NT2/D1 (cell line): Measurements from ENCODE around the gene AK5.
"Not testable (repeated sequence)": the region's sequence is repeated elsewhere in the genome, so short reads cannot be mapped to it uniquely, and the experiment has no call there.

Experiments used
- DNase-seq: peaks from one replicate; pipeline ENCODE4 v3.0.0-alpha.2; 2011; ENCODE audit warnings: low read depth, low spot score
- H3K27me3 ChIP-seq: 2 replicates; pipeline ENCODE4 v1.6.0; 2011; ENCODE audit warnings: mild to moderate bottlenecking; ENCODE audit not compliant: insufficient read length, insufficient read depth
- H3K36me3 ChIP-seq: 2 replicates; pipeline ENCODE4 v1.6.1; 2011; ENCODE audit warnings: mild to moderate bottlenecking, low read length, mixed read lengths; ENCODE audit not compliant: insufficient read depth, insufficient read length
- H3K4me1 ChIP-seq: 2 replicates; pipeline ENCODE4 v1.5.1; 2011; ENCODE audit not compliant: insufficient read depth, insufficient read length
- H3K4me3 ChIP-seq: 2 replicates; pipeline ENCODE4 v1.5.1; 2011; ENCODE audit warnings: low read depth; ENCODE audit not compliant: insufficient read length
- H3K9ac ChIP-seq: 2 replicates; pipeline ENCODE4 v1.6.0; 2011; ENCODE audit warnings: low read depth; ENCODE audit not compliant: insufficient read length
- H3K9me3 ChIP-seq: 2 replicates; pipeline ENCODE4 v1.5.1; 2011; ENCODE audit warnings: mild to moderate bottlenecking, low read length; ENCODE audit not compliant: insufficient read depth
- SUZ12 ChIP-seq: IDR thresholded peaks from 2 replicates; pipeline ENCODE4 v1.6.1; 2011; ENCODE audit not compliant: insufficient read length, insufficient read depth; ENCODE audit errors: extremely low read depth
- YY1 ChIP-seq: IDR thresholded peaks from 2 replicates; pipeline ENCODE4 v1.6.1; 2011; ENCODE audit not compliant: insufficient read length, insufficient read depth
- ZNF274 ChIP-seq: IDR thresholded peaks from 2 replicates; pipeline ENCODE4 v1.6.1; 2011; ENCODE audit warnings: mild to moderate bottlenecking, low read depth, low read length

Gene AK5

DNA sequence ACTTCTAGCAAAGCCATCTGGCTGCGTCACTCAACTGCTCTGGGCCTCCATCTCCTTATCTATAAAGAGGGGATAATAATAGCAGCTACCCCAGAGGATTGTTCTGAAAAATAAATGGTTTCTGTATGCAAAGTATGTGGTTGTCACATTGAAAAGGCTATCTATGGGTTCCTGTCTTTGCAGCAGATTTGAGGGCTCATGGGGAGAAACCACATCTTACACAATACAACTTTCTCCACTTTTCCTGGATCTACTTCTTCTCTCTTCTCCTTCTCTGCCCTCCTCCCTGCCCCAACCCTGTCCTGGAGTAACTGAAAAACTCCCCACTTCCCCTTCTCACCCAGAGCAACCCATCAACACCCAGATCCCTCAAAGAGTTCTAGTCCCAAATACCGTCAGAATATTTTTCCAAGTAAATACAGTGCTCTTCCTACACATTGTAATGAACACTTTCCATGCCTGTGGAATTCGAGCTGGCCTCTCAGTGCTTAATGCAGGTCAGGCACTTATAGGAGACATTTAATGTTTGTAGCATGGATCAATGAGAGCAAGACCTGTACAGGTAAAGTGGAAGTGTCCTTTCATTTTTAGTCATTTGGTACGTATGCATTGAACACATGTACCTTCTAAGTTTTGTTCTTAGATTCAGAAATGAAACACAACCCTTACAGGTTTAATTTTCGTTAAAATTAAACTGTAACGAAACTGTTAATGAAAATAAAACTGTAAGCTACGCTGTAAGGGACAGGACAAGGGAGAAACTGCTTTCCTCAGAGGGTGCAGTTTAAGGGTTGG, 131.9 kb downstream of the AK5 start:
- Histone ChIP-seq H3K4me1 (no peaks in the 10 kb centered on the region), H3K9ac (no peak overlapping the region), H3K4me3 (no peak overlapping the region), H3K27me3 (no peaks in the 10 kb centered on the region), H3K9me3 (0 out of 2 replicates have a peak, but pooled peaks cover 10% of the 10 kb centered on the region), H3K36me3 (no peaks in the 10 kb centered on the region)
- no peak for DNase-seq
- TF ChIP-seq SUZ12 (no peak), YY1 (no peak), ZNF274 (no peak)

DNA sequence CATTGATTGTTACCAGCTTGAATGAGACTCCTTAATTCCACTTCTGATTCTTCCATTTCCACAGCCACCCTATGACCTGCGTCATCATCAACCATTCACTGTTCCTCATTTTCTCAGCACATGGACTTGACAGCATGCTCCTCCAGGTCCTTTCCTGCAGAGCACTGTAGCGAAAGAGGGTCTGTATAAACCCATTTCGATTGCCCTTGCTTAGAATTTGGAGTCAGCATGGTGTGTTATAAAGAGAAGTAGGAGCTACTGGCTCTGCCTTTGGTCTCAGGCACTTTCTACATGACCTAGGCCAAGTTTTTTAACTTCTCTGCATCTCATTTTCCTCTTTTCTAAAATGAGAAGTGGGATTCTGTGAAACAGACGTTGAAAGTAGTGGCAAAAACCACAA, 133.8 kb downstream of the AK5 start:
- Histone ChIP-seq H3K4me1 (no peaks in the 10 kb centered on the region), H3K4me3 (no peak overlapping the region), H3K9me3 (0 out of 2 replicates have a peak, but pooled peaks cover 10% of the 10 kb centered on the region), H3K27me3 (no peaks in the 10 kb centered on the region), H3K36me3 (no peaks in the 10 kb centered on the region), H3K9ac (no peak overlapping the region)
- no peak for DNase-seq
- TF ChIP-seq YY1 (no peak), ZNF274 (no peak), SUZ12 (no peak)

DNA sequence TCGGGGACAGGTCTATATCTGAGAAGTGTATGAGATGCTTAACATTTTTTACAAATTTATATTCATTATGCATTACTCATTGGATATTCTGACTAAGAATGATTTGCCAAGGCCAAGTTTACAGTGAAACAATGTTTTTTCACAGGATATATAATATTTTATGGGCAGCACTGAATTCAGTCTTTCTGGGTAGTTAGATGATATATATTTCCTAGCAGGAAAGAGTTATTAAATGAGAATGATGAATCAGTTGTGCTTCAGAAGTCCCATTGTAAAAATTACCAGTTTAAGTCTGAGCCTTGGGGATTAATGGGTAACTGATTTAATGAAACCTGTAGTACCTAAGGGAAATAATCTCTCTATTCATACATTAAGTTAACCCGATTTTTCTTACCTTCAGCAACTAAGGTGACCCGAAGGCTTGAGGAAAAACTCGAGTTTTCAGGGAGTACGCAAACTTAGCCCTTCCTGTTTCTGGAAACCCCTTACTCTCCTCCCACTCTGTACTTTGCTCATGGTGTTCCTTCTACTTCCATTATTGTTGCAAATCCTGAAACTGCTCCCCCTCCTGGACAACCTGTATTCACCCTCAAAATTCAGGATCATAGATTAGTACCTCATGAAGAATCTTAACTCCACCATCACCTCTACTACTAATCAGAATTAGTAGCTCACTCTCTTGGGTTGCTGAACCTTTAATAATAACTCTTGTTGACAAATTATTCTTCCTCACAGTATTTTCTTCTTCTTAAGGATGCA, 135.1 kb downstream of the AK5 start:
- Histone ChIP-seq H3K9me3 (0 out of 2 replicates have a peak, but pooled peaks cover 10% of the 10 kb centered on the region), H3K4me1 (no peaks in the 10 kb centered on the region), H3K4me3 (no peak overlapping the region), H3K36me3 (no peaks in the 10 kb centered on the region), H3K27me3 (no peaks in the 10 kb centered on the region), H3K9ac (no peak overlapping the region)
- no peak for TF ChIP-seq SUZ12
- no peak for TF ChIP-seq ZNF274
- no peak for TF ChIP-seq YY1
- peak; percentile 46 for DNase-seq

DNA sequence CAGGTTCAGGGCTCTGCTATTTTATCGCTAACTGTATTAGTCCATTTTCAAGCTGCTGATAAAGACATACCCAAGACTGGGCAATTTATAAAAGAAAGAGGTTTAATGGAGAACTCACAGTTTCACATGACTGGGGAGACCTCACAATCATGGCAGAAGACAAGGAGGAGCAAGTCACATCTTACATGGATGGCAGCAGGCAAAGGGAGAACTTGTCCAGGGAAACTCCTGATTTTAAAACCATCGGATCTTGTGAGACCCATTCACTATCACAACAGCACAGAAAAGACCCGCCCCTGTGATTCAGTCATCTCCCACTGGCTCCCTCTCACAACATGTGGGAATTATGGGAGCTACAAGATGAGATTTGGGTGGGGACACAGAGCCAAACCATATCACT, 136.2 kb downstream of the AK5 start:
- not testable (repeated sequence) for DNase-seq, H3K4me1 ChIP-seq, H3K27me3 ChIP-seq, H3K4me3 ChIP-seq, H3K9ac ChIP-seq, H3K36me3 ChIP-seq
- H3K9me3 ChIP-seq = 0 out of 2 replicates have a peak, but pooled peaks cover 10% of the 10 kb centered on the region

DNA sequence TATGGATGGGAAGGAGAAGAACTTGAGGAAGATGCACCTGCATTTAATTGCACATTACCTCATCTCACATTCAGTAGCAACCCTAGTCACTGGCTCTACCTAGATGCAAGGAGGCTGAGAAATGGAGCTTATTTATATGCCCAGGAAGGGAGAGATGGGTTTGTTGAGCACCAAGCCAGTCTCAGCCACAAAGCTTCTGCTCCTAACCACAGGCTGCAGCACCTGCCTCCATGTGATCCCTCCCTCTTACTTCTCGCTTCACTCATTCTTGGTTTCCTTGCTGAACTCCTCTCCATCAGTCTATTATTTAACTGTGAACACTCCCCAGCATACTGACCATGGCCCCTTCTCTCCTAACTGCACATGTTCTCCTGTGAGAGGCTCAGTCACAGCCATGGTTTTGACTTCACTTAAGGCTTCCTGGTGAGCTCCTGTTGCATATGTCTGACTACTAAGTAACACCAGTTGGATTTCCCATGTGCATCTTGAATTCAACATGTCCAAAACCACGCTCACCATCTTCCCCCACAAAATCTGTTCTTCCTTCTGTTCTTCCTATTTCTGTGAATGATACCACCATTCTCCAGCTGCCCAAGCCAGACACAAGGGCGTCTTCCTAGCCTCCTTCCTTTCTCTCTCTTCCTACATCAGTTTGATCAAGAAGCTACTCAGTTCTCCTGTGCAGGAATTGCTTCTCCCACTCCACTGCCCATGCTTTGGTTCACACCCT, 139.8 kb downstream of the AK5 start:
- TF ChIP-seq SUZ12 (no peak), ZNF274 (no peak), YY1 (no peak)

DNA sequence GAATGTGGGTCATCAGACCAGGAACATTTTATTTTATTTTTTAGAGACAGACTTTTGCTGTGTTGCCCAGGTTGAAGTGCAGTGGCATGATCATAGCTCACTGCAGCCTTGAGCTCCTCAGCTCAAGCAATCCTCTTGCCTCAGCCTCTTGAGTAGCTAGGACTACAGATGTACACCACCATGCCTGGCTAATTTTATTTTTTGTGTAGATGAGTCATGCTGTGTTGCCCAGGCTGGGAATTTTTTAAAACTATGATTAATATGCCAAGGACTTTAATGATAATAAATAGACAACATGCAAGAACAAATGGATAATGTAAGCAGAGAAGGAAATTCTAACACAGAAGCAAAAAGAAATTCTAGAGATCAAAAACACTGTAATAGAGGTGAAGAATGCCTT, 142.4 kb downstream of the AK5 start:
- no peaks in the 10 kb centered on the region for H3K36me3 ChIP-seq
- TF ChIP-seq ZNF274 (no peak), YY1 (no peak), SUZ12 (no peak)
- H3K9ac ChIP-seq = no peak overlapping the region
- H3K9me3 ChIP-seq = peaks cover 22% of the 10 kb centered on the region
- DNase-seq = no peak
- no peaks in the 10 kb centered on the region for H3K4me1 ChIP-seq
- H3K4me3 ChIP-seq = no peak overlapping the region
- no peaks in the 10 kb centered on the region for H3K27me3 ChIP-seq

More for the DNA sequence above, 139.8 kb downstream of the AK5 start:
- no peak overlapping the region for H3K9ac ChIP-seq
- H3K4me1 ChIP-seq = no peaks in the 10 kb centered on the region
- H3K9me3 ChIP-seq = peaks cover 19% of the 10 kb centered on the region
- H3K4me3 ChIP-seq = no peak overlapping the region
- no peaks in the 10 kb centered on the region for H3K27me3 ChIP-seq
- no peak for DNase-seq
- no peaks in the 10 kb centered on the region for H3K36me3 ChIP-seq

DNA sequence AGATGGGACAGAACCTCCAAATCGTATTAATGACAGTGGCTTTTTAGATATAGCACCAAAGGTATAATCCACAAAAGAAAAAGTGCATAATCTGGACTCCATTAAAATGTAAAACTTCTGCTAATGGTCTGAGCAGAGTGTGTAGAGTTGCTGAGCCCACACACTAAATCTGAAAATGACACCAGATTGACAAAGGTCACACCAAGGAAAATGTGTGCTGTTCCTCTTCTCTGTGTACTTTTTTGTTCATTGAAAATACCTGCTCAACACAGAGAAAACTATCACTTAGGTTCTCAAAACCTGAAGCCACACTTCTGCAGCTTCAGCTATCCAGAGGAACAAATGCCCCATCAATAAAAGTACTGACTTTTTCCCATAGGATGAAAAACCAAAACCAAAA, 146.2 kb downstream of the AK5 start:
- Histone ChIP-seq H3K9ac (no peak overlapping the region), H3K36me3 (no peaks in the 10 kb centered on the region), H3K4me1 (no peaks in the 10 kb centered on the region), H3K4me3 (no peak overlapping the region), H3K9me3 (peaks cover 22% of the 10 kb centered on the region), H3K27me3 (no peaks in the 10 kb centered on the region)
- DNase-seq = no peak
- no peak for TF ChIP-seq SUZ12
- no peak for TF ChIP-seq ZNF274
- no peak for TF ChIP-seq YY1
